ENCODE data around the gene MLIP.

GRCh38 chr6:54232703-54233102 is 121.5 kb downstream of the MLIP start:
- TF ChIP-seq CTCF (IDR thresholded peaks at IDR 0.05): no peak
- no peak for TF ChIP-seq EP300 (IDR thresholded peaks at IDR 0.05; ENCODE audit: low read depth)
- no peak for TF ChIP-seq POLR2A (IDR thresholded peaks at IDR 0.05)
- TF ChIP-seq POLR2AphosphoS5 (IDR thresholded peaks at IDR 0.05): no peak
